Measurements from ENCODE around the gene THOC7.

Gene THOC7

GRCh38 chr3:63877737-63878393 is 14.3 kb upstream of the THOC7 start:
- no peak for DNase-seq

GRCh38 chr3:63876260-63876659 is 12.7 kb upstream of the THOC7 start:
- DNase-seq, result no peak

- DNase-seq, result no peak
These were observed 11.9 kb upstream of the THOC7 start for GRCh38 chr3:63875510-63875909.

- DNase-seq, result no peak
These were observed 11.2 kb upstream of the THOC7 start for GRCh38 chr3:63874769-63875168.

- no peak for DNase-seq
These were observed 8.7 kb upstream of the THOC7 start for GRCh38 chr3:63872135-63872924.

- DNase-seq, result no peak
These were observed 7.0 kb upstream of the THOC7 start for GRCh38 chr3:63870615-63871005.

- DNase-seq, result no peak
These were observed 6.5 kb upstream of the THOC7 start for GRCh38 chr3:63869940-63870614.

- no peak for DNase-seq
These were observed 3.6 kb upstream of the THOC7 start for GRCh38 chr3:63867225-63867624.

GRCh38 chr3:63864965-63865327 is 1.3 kb upstream of the THOC7 start:
- no peak for DNase-seq

- DNase-seq, result peak; percentile 46
These were observed 681 bp upstream of the THOC7 start for GRCh38 chr3:63864008-63864964.

- no peak for DNase-seq
These were observed 828 bp downstream of the THOC7 start for GRCh38 chr3:63862804-63863149.

GRCh38 chr3:63861306-63861705 is 2.3 kb downstream of the THOC7 start:
- no peak for DNase-seq

- no peak for DNase-seq
These were observed 2.8 kb downstream of the THOC7 start for GRCh38 chr3:63860776-63861175.

- DNase-seq, result no peak
These were observed 6.3 kb downstream of the THOC7 start for GRCh38 chr3:63857311-63857710.

GRCh38 chr3:63855333-63855940 is 8.2 kb downstream of the THOC7 start:
- DNase-seq, result no peak

GRCh38 chr3:63853106-63853505 is 10.5 kb downstream of the THOC7 start:
- DNase-seq, result no peak

GRCh38 chr3:63851287-63851686 is 12.3 kb downstream of the THOC7 start:
- DNase-seq, result no peak

GRCh38 chr3:63849175-63849574 is 14.4 kb downstream of the THOC7 start:
- DNase-seq, result no peak

- no peak for DNase-seq
These were observed 15.7 kb downstream of the THOC7 start for GRCh38 chr3:63847718-63848450.

- DNase-seq, result no peak
These were observed 18.4 kb downstream of the THOC7 start for GRCh38 chr3:63845215-63845614.

- DNase-seq, result no peak
These were observed 21.5 kb downstream of the THOC7 start for GRCh38 chr3:63842127-63842526.

GRCh38 chr3:63841704-63842103 is 21.9 kb downstream of the THOC7 start:
- DNase-seq, result no peak

Data from activated naive CD4-positive, alpha-beta T cell treated with Interleukin-2 at 50 U/mL for 16 hours (primary cell).